HepG2 (cell line): Measurements from ENCODE around the gene KRTCAP2.

Experiments used
- CAMTA2 ChIP-seq: sonication (generic); formaldehyde crosslinking; IDR thresholded peaks from 2 replicates; pipeline ENCODE4 v1.4.0; 2020; ENCODE audit warnings: mild to moderate bottlenecking, missing genetic modification reagents, borderline replicate concordance
- NFKBIZ ChIP-seq: IDR thresholded peaks from 2 replicates; pipeline ENCODE4 v1.6.1; 2018; ENCODE audit warnings: missing genetic modification reagents, missing compliant biosample characterization
- POLR2A ChIP-seq, 2 experiments: IDR thresholded peaks; 2 replicates each; pipeline ENCODE4 v1.6.1; 2011; ENCODE audit warnings: low read depth in 2 of 2, low read length in 2 of 2, mild to moderate bottlenecking in 1 of 2, moderate library complexity in 1 of 2; ENCODE audit not compliant: insufficient read depth in 1 of 2
- POLR2AphosphoS5 ChIP-seq: IDR thresholded peaks from 2 replicates; pipeline ENCODE4 v1.6.1; 2012; ENCODE audit warnings: low read depth, low read length
- RAD21 ChIP-seq: fragments of 450-650 bp; formaldehyde crosslinking; IDR thresholded peaks from 2 replicates; pipeline ENCODE4 v1.5.0; 2020; ENCODE audit warnings: mild to moderate bottlenecking
- RFXAP ChIP-seq: sonication (generic); formaldehyde crosslinking; IDR thresholded peaks from 2 replicates; pipeline ENCODE4 v1.4.0; 2020; ENCODE audit warnings: missing genetic modification reagents, borderline replicate concordance

- no peak for TF ChIP-seq POLR2A (IDR thresholded peaks at IDR 0.05; ENCODE audit: insufficient read depth in 1 of 2, low read depth in 2 of 2, low read length in 2 of 2)
- TF ChIP-seq NFKBIZ (CRISPR knock-in tag), result no peak
- no peak for TF ChIP-seq RFXAP (CRISPR knock-in tag)
- no peak for TF ChIP-seq CAMTA2
- TF ChIP-seq RAD21 (CRISPR knock-in tag), result no peak
- TF ChIP-seq POLR2AphosphoS5, result no peak
These were observed 27.6 kb downstream of the KRTCAP2 start for GRCh38 chr1:155145491-155145890.
